Measurements from ENCODE around the gene RASAL1.

The RASAL1 gene

DNA sequence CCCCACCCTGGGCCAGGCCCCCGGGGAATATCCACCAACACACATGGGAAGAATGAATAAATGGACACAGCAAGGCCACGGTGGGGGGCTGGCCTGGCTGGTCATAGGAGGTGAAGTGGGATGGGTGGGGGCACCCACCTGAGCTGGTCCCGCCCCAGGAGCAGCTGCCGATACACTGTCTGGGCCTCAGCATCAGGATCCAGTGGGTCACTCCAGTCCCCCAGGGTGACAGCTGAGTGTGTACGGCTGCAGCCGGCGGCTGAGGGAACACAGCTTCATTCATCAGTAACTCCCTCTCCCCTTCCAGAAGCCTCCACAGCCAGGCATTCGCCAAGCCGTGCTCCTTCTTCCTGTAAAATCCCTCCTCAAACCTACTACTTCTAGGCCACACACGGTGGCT lies 33.8 kb downstream of the RASAL1 start:
- H3K4me3 ChIP-seq (ENCODE audit: low read depth, low read length) = no peak overlapping the region
- no peak for TF ChIP-seq CTCF (IDR thresholded peaks at IDR 0.05; ENCODE audit: low read depth, low read length)

- no peak overlapping the region for H3K4me3 ChIP-seq (ENCODE audit: low read depth, low read length)
- TF ChIP-seq CTCF (IDR thresholded peaks at IDR 0.05; ENCODE audit: low read depth, low read length) = no peak
Observed at GRCh38 chr12:113099764-113100163, 35.8 kb downstream of the RASAL1 start.

- no peak for TF ChIP-seq CTCF (IDR thresholded peaks at IDR 0.05; ENCODE audit: low read depth, low read length)
- no peak overlapping the region for H3K4me3 ChIP-seq (ENCODE audit: low read depth, low read length)
Observed at GRCh38 chr12:113099364-113099763, 36.2 kb downstream of the RASAL1 start.

DNA sequence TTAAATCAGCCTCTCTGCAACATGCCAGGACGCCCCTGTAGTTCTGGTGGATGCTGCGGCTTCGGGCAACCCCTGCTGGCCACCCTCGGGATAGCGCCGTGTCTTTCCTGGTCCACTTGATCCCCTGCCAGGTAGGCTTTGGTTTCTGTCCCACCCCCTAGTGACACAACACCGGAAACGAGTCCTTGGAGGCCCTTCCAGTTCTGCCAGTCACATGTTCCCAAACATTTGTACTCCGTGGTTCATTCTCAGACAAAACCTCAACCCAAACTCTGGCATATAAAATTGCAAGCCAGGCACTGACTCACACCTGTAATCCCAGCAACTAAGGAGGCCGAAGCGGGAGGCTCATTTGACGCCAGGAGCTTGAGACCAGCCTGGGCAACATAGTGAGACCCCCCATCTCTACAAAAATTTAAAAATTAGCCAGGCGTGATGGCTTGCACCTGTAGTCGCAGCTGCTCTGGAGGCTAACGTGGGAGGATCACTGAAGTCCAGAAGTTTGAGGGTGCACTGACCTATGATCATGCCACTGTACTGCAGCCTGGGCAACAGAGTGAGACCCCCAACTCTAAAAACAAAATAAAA lies 37.0 kb downstream of the RASAL1 start:
- H3K4me3 ChIP-seq (ENCODE audit: low read depth, low read length) = no peak overlapping the region
- TF ChIP-seq CTCF (IDR thresholded peaks at IDR 0.05; ENCODE audit: low read depth, low read length) = peak; percentile 71

- TF ChIP-seq CTCF (IDR thresholded peaks at IDR 0.05; ENCODE audit: low read depth, low read length) = no peak
- H3K4me3 ChIP-seq (ENCODE audit: low read depth, low read length) = no peak overlapping the region
Observed at GRCh38 chr12:113097716-113098440, 37.7 kb downstream of the RASAL1 start.

GRCh38 chr12:113096675-113097461 lies 38.7 kb downstream of the RASAL1 start:
- no peak for TF ChIP-seq CTCF (IDR thresholded peaks at IDR 0.05; ENCODE audit: low read depth, low read length)
- no peak overlapping the region for H3K4me3 ChIP-seq (ENCODE audit: low read depth, low read length)

DNA sequence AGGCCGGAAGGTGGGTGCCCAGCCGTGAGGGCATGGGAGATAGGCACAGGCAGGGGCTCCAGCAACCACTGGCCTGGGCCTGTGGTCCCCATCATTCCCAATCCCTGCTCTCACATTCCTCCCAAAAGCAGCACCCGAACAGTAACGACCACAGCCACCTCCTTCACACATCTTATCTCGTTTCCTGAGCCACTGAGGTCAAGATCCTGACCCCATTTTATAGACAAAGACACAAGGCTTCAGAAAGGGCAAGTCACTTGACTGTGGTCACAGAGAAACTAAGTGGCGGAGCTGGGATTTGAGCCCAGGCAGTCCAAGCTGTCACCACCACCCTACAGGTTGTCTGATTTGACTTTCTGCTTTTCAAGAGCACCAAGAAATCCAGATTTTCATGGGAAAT lies 40.2 kb downstream of the RASAL1 start:
- H3K4me3 ChIP-seq (ENCODE audit: low read depth, low read length) = no peak overlapping the region
- no peak for TF ChIP-seq CTCF (IDR thresholded peaks at IDR 0.05; ENCODE audit: low read depth, low read length)

Measured in WI38 (cell line).